ENCODE measurements around the gene IRGC.
A peak's percentile ranks its signal among the peaks of the same experiment; 100 is the strongest.

Gene IRGC

GRCh38 chr19:43708716-43709115, 7.2 kb upstream of the IRGC start:
- no peak for DNase-seq (ENCODE audit: extremely low spot score)
- TF ChIP-seq NFRKB (IDR thresholded peaks at IDR 0.05) (no peak), TARDBP (IDR thresholded peaks at IDR 0.05) (no peak), FOXK2 (IDR thresholded peaks at IDR 0.05) (no peak), FOXA1 (IDR thresholded peaks at IDR 0.05) (no peak), CTBP1 (IDR thresholded peaks at IDR 0.05; ENCODE audit: borderline replicate concordance) (no peak)
- ChIA-PET POLR2A (no interaction called here), CTCF (no interaction called here)

GRCh38 chr19:43711751-43712355, 4.0 kb upstream of the IRGC start:
- CTCF ChIA-PET, result no interaction called here
- TF ChIP-seq FOXM1 (IDR thresholded peaks at IDR 0.05; ENCODE audit: borderline replicate concordance), result no peak
- TF ChIP-seq ZNF384 (IDR thresholded peaks at IDR 0.05), result 0 out of 2 replicates have a peak, but pooled peaks have one; percentile 11
- POLR2A ChIA-PET, result no interaction called here
- DNase-seq (ENCODE audit: extremely low spot score), result no peak

GRCh38 chr19:43713208-43713607, 2.7 kb upstream of the IRGC start:
- ChIA-PET POLR2A (no interaction called here), CTCF (interaction anchor here (0.7 kb wide), 1 partner anchor 1638 kb away, joined by 3 read pairs; no protein-coding TSS in a partner anchor)
- DNase-seq (ENCODE audit: extremely low spot score), result no peak
- TF ChIP-seq FOXK2 (IDR thresholded peaks at IDR 0.05), result no peak
- TF ChIP-seq SP1 (IDR thresholded peaks at IDR 0.05), result no peak
- TF ChIP-seq HDGF (IDR thresholded peaks at IDR 0.05; ENCODE audit: borderline replicate concordance), result no peak
- no peak for TF ChIP-seq ZNF384 (IDR thresholded peaks at IDR 0.05)
- no peak for TF ChIP-seq FOXM1 (IDR thresholded peaks at IDR 0.05; ENCODE audit: borderline replicate concordance)
- no peak for TF ChIP-seq PKNOX1 (IDR thresholded peaks at IDR 0.05)
- TF ChIP-seq FOXA1 (IDR thresholded peaks at IDR 0.05), result no peak
- TF ChIP-seq ELF4 (IDR thresholded peaks at IDR 0.05), result no peak
- no peak for TF ChIP-seq CTBP1 (IDR thresholded peaks at IDR 0.05; ENCODE audit: borderline replicate concordance)
- TF ChIP-seq BHLHE40 (IDR thresholded peaks at IDR 0.05; ENCODE audit: borderline replicate concordance), result no peak
- no peak for TF ChIP-seq SUZ12 (IDR thresholded peaks at IDR 0.05)
- no peak for TF ChIP-seq L3MBTL2 (conservative IDR thresholded peaks at IDR 0.05)
- TF ChIP-seq LEF1 (IDR thresholded peaks at IDR 0.05; ENCODE audit: borderline replicate concordance), result no peak
- no peak for TF ChIP-seq ARNT (IDR thresholded peaks at IDR 0.05)
- TF ChIP-seq NFRKB (IDR thresholded peaks at IDR 0.05), result no peak
- TF ChIP-seq TARDBP (IDR thresholded peaks at IDR 0.05), result no peak

- DNase-seq (ENCODE audit: extremely low spot score), result no peak
- ChIA-PET CTCF (no interaction called here), POLR2A (no interaction called here)
- TF ChIP-seq SP1 (IDR thresholded peaks at IDR 0.05) (no peak), L3MBTL2 (conservative IDR thresholded peaks at IDR 0.05) (no peak), CTBP1 (IDR thresholded peaks at IDR 0.05; ENCODE audit: borderline replicate concordance) (no peak), FOXK2 (IDR thresholded peaks at IDR 0.05) (no peak), BHLHE40 (IDR thresholded peaks at IDR 0.05; ENCODE audit: borderline replicate concordance) (no peak), TARDBP (IDR thresholded peaks at IDR 0.05) (no peak), FOXM1 (IDR thresholded peaks at IDR 0.05; ENCODE audit: borderline replicate concordance) (no peak), PKNOX1 (IDR thresholded peaks at IDR 0.05) (no peak), NFRKB (IDR thresholded peaks at IDR 0.05) (no peak), LEF1 (IDR thresholded peaks at IDR 0.05; ENCODE audit: borderline replicate concordance) (no peak), ELF4 (IDR thresholded peaks at IDR 0.05) (no peak), FOXA1 (IDR thresholded peaks at IDR 0.05) (no peak), HDGF (IDR thresholded peaks at IDR 0.05; ENCODE audit: borderline replicate concordance) (no peak), ZNF384 (IDR thresholded peaks at IDR 0.05) (no peak), ARNT (IDR thresholded peaks at IDR 0.05) (no peak)
Measured at GRCh38 chr19:43718627-43719377, 2.9 kb downstream of the IRGC start.

- no peak for TF ChIP-seq L3MBTL2 (conservative IDR thresholded peaks at IDR 0.05)
- TF ChIP-seq ZNF384 (IDR thresholded peaks at IDR 0.05), result no peak
- TF ChIP-seq ARNT (IDR thresholded peaks at IDR 0.05), result no peak
- TF ChIP-seq ELF4 (IDR thresholded peaks at IDR 0.05), result no peak
- TF ChIP-seq NFRKB (IDR thresholded peaks at IDR 0.05), result no peak
- no peak for TF ChIP-seq PKNOX1 (IDR thresholded peaks at IDR 0.05)
- no peak for TF ChIP-seq BHLHE40 (IDR thresholded peaks at IDR 0.05; ENCODE audit: borderline replicate concordance)
- no peak for TF ChIP-seq CTBP1 (IDR thresholded peaks at IDR 0.05; ENCODE audit: borderline replicate concordance)
- TF ChIP-seq FOXK2 (IDR thresholded peaks at IDR 0.05), result no peak
- TF ChIP-seq FOXM1 (IDR thresholded peaks at IDR 0.05; ENCODE audit: borderline replicate concordance), result no peak
- TF ChIP-seq SUZ12 (IDR thresholded peaks at IDR 0.05), result no peak
- no peak for TF ChIP-seq LEF1 (IDR thresholded peaks at IDR 0.05; ENCODE audit: borderline replicate concordance)
- TF ChIP-seq FOXA1 (IDR thresholded peaks at IDR 0.05), result no peak
- TF ChIP-seq SP1 (IDR thresholded peaks at IDR 0.05), result no peak
- TF ChIP-seq TARDBP (IDR thresholded peaks at IDR 0.05), result no peak
- no peak for TF ChIP-seq HDGF (IDR thresholded peaks at IDR 0.05; ENCODE audit: borderline replicate concordance)
Measured at GRCh38 chr19:43719378-43719868, 3.5 kb downstream of the IRGC start.

GRCh38 chr19:43719918-43720317, 4.0 kb downstream of the IRGC start:
- POLR2A ChIA-PET, result no interaction called here
- CTCF ChIA-PET, result no interaction called here
- DNase-seq (ENCODE audit: extremely low spot score), result no peak
- TF ChIP-seq FOXA1 (IDR thresholded peaks at IDR 0.05), result no peak

More at GRCh38 chr19:43719378-43719868, 3.5 kb downstream of the IRGC start:
- CTCF ChIA-PET, result no interaction called here
- no peak for DNase-seq (ENCODE audit: extremely low spot score)
- POLR2A ChIA-PET, result no interaction called here
